EH (cell line): ENCODE results near the gene NBEAL2.
"Not testable (repeated sequence)": the region's sequence is repeated elsewhere in the genome, so short reads cannot be mapped to it uniquely, and the experiment has no call there.

Source experiments
- DNase-seq: peaks from one replicate; pipeline ENCODE4 v3.0.0-alpha.2; 2015; ENCODE audit warnings: low read depth

The NBEAL2 gene

GRCh38 chr3:46964038-46964590 is 15.4 kb upstream of the NBEAL2 start:
- DNase-seq, result not testable (repeated sequence)

- no peak for DNase-seq
Measured at GRCh38 chr3:46965151-46965550, 14.3 kb upstream of the NBEAL2 start.

DNA sequence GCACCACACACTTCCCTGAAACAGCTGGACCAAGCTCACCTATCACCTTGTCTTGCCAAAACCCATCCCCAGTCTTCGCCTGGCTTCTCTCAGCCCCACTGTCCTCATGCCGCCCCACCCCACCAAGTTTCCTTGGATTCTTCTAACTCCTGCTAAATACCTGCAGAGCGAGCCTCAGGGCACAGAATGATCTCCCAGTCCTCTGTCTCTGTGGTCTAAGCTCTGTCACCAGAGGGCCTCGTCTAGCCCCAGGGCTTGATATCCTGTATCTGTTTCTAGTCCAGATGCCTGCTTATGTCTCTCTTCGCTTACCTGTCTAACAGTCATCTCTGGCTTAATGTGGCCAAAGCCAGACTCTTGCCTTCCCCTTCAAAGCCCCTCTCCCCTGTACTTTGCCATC is 12.7 kb upstream of the NBEAL2 start:
- no peak for DNase-seq

GRCh38 chr3:46968783-46969428 is 10.6 kb upstream of the NBEAL2 start:
- no peak for DNase-seq

DNA sequence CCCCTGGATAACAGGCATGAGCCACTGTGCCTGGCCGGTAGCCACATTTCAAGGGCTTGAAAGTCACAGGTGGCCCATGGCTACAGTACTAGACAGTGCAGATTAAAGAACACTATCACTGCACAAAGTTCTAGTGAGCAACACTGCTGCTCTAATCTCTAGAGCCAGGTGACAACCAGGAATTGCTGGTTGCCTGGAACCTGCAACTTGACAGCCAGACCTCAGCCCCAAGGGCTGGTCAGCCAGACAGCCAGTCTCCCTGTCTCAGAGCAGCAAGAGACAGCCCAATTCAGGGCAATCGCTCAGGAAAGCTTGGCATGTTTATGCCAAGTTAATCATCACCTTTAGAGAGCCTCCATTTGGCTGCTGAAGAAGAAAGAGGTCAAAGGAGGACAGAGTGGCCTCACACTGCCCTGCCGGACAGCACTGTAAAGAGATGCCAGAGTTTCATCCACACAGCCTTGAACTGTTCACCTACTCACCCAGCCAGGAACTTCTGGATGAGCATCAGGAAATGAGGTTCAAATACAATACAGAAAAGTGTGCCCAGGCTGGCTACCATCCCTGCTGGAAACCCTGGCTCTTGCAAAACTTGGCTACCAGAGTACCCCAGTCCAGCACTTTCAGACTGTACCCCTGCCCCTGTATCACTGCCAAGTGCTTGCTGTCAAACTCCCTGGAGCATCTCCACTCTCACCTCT is 8.9 kb upstream of the NBEAL2 start:
- no peak for DNase-seq

- DNase-seq, result no peak
Measured at GRCh38 chr3:46971151-46971550, 8.3 kb upstream of the NBEAL2 start.

GRCh38 chr3:46971742-46972141 is 7.7 kb upstream of the NBEAL2 start:
- DNase-seq, result no peak

GRCh38 chr3:46972396-46972795 is 7.1 kb upstream of the NBEAL2 start:
- no peak for DNase-seq

- no peak for DNase-seq
Measured at GRCh38 chr3:46974421-46975171, 4.9 kb upstream of the NBEAL2 start.

GRCh38 chr3:46976326-46977190 is 2.9 kb upstream of the NBEAL2 start, which contains the start of gene CCDC12:
Gene CCDC12, minus strand, starts transcription at chr3:46976745. Its CDS starts 13 bp downstream, at chr3:46976732.
- DNase-seq, result peak; percentile 100

DNA sequence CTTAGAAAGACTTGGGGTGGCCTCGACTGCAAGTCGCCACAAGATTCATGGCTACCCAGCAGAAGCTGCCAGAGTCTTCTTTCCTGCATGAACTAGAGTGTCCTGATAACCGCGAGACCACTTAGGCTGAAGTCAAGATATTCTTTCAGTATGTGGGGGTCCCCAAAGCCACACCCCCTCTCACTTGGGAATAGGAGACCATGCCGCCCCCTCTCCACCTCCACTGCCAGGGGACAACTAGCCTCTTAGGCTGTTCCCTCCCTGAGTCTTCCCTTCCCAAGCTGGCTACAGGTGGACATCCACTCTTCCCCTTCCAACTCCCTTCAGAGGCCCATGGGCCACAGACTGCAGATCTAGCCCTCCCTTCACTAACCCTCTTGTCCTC is 1.7 kb upstream of the NBEAL2 start:
- DNase-seq, result no peak

GRCh38 chr3:46978381-46978780 is 1.1 kb upstream of the NBEAL2 start:
- DNase-seq, result no peak

- DNase-seq, result peak; percentile 19
Measured at GRCh38 chr3:46979958-46980497, 562 bp downstream of the NBEAL2 start.

DNA sequence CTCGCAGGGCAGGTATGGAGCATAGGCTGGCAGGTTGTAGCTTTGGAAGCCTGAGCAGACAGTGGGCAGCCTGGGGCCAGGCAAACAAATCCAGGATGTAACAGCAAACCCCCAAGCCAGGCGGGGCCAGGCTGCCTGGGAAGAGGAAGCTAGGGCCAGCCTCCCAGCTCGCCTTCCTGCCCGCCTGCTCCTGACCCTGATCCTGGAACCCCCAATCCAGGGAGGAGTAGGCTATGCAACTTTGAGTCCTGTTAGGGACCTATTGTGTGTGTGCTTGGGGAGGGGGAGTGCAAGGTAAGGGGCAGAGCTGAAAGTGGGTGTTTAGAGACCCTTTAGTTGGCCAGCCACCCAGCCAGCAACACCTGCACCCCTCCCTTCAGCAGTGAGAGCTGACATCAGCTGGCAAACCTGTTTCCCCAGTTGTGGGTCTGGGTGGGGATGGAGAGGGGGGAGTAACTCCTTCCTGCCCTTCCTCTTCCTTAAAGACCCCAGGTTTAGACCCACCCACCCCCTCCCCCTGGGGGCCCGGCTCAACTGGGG is 2.5 kb downstream of the NBEAL2 start:
- DNase-seq, result no peak

GRCh38 chr3:46982546-46982945 is 3.1 kb downstream of the NBEAL2 start:
- no peak for DNase-seq

DNA sequence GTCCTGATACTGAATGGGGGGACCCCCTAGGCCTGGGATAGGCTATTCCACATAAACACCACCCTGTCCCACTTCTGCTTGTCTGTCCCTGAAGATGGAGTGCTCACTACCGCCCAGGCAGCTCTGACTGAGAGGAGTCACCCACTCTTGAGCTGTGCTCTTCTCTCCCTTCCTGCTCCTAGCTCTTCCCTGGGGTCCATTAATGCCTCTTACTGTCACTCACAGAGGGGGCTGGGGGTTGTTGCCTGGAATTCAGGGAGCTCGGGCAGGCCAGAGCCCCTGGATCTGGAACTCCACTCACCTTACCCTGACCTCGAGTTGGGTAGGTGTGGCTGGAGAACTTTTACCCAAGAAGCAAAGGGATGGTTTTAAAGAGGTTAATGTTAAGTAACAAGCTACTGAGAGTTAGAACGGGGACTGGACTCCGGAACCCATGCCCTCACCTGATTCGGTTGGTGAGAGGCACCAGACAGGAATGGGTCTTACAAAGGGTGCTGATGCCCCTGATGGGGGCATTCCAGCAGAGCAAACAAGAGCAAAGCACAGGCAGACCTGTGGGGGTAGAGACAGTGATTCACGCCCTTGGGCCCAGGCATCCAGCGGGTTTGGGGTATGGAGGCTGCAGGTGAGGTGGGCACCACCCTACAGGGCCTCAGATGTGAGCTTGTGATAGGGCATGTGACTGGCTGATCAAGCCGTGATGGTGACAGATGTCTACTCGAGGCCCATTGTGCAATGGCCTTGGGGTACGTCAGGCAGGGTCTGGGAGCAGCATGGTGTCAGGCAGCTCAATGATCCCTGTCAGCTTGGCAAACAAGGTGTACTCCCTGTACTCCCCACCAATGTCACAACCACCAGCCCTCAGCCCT is 5.4 kb downstream of the NBEAL2 start:
- no peak for DNase-seq

DNA sequence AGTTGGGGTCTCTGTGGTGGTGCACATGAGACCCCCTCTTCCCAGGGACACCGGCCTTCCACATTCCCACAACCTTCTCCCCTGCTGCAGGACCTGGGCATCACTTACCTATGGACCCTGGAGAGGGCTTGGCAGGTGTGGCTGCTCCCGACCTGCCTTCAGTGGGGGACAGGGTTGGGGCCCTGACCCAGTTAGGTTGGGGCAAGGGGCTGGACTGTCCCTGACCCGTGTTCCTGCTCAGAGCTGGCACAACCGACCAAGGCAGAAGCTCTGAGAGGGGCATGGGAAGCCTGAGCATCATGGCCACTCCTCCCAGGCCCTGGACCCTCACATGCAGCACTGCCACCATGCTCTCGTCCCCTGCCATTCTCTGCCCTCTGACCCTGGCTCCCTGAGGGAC is 6.1 kb downstream of the NBEAL2 start:
- DNase-seq, result no peak

DNA sequence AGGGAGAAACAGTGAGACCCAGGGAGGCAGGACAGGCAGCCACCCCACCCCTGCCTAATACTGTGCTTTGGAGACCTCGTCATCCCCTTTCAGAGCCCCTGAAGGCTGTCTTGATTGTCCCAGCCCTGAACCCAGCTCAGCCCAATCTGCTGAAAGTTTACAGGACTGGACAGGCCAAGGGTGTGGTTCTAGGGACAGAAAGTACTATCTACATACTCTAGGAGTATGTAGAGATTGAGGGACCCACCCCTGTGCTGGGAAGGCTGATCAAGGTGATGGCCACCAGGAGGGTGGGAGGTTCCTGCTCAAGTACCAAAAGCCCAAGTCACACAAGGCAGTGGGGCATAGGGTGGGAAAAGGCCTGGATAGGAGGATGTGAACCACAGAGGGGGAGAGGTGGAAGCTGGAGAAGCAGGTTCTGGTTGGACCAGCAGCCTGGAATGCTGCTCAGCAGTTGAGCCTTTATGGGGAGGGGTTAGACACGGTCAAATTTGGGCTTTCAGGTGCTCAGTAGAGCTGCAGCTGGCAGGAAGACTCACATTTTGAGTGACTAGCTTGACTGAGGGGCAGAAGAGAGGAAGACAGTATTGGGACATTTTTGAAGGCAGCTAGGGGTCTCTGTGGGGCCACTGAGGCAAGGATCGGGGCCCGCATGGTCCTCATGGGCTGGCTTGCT is 6.7 kb downstream of the NBEAL2 start:
- DNase-seq, result no peak

- no peak for DNase-seq
Measured at GRCh38 chr3:46986782-46987310, 7.4 kb downstream of the NBEAL2 start.
